Fibroblast of pulmonary artery (primary cell): ENCODE data around the gene SYT13.

Experiments used
- DNase-seq: peaks from one replicate; pipeline ENCODE4 v3.0.0-alpha.2; 2010; ENCODE audit warnings: low read depth
- H3K4me3 ChIP-seq: replicated peaks from 2 replicates; pipeline ENCODE4 v1.5.1; 2011; ENCODE audit warnings: low read depth, mild to moderate bottlenecking, control low read depth, low read length, moderate library complexity
- TF ChIP-seq, protein P1 (sequence below): IDR thresholded peaks from 2 replicates; pipeline ENCODE4 v1.5.1; 2011; ENCODE audit warnings: mild to moderate bottlenecking, control low read depth, low read length, inconsistent platforms; ENCODE audit errors: missing control alignments

Gene SYT13, protein sequence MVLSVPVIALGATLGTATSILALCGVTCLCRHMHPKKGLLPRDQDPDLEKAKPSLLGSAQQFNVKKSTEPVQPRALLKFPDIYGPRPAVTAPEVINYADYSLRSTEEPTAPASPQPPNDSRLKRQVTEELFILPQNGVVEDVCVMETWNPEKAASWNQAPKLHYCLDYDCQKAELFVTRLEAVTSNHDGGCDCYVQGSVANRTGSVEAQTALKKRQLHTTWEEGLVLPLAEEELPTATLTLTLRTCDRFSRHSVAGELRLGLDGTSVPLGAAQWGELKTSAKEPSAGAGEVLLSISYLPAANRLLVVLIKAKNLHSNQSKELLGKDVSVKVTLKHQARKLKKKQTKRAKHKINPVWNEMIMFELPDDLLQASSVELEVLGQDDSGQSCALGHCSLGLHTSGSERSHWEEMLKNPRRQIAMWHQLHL

DNA sequence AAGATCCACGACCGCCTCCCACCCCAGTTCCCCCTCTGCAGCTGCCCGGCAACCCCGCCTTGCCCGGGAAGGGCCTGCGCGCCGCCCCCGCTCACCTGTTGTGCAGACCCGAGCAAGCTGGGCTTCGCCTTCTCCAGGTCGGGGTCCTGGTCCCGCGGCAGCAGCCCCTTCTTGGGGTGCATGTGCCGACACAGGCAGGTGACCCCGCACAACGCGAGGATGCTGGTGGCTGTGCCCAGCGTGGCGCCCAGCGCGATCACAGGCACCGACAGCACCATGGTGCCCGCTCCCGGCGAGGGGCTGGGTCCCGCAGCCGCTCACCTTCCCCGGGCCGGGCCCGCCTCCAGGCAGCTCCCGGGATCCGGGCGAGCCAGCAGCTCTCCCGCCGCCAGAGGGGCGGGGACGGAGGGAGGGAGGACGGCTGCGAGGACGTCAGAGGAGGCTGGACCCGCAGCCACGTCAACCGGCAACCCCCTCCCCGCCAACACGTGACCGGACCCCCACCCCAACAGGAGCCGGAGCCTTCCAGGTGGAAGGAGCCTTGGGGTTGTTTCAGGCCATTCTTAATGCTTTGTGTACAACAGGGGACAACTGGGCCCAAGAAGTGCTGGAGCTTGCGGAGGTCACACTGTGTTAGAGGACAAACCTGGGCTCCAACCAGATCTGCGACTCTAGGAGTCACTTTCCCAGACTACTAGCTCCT, at the start of gene SYT13:
TSS of gene SYT13 (minus strand) at position 412 of the 703 bp plus-strand sequence. CDS start at position 278, 134 bp downstream.
- DNase-seq, result no peak
- no peak within 1 kb of the TSS for H3K4me3 ChIP-seq
- TF ChIP-seq, protein P1, sequence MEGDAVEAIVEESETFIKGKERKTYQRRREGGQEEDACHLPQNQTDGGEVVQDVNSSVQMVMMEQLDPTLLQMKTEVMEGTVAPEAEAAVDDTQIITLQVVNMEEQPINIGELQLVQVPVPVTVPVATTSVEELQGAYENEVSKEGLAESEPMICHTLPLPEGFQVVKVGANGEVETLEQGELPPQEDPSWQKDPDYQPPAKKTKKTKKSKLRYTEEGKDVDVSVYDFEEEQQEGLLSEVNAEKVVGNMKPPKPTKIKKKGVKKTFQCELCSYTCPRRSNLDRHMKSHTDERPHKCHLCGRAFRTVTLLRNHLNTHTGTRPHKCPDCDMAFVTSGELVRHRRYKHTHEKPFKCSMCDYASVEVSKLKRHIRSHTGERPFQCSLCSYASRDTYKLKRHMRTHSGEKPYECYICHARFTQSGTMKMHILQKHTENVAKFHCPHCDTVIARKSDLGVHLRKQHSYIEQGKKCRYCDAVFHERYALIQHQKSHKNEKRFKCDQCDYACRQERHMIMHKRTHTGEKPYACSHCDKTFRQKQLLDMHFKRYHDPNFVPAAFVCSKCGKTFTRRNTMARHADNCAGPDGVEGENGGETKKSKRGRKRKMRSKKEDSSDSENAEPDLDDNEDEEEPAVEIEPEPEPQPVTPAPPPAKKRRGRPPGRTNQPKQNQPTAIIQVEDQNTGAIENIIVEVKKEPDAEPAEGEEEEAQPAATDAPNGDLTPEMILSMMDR, result no peak

DNA sequence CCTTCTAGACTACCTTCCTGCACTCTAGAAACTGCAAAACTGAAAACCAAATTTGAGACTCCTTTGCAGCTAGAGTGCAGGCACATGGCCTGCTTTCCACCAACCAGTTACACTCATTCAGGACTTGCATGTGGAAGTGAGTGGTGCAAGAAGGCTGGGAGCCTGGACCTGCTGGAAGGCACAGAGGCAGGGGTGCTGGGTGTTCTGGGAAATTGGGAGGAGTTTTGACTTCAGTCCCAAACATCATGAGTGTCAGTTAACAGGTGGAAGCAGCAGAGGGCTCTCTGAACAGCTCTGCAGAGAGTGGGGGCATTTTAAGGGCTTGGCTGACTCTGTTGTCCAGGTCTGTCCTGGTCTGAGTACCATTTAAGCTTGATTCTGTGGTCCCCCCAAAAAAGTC, 49.3 kb upstream of the SYT13 start:
- no peak overlapping the region for H3K4me3 ChIP-seq
- DNase-seq, result no peak
- TF ChIP-seq, protein P1, result no peak

DNA sequence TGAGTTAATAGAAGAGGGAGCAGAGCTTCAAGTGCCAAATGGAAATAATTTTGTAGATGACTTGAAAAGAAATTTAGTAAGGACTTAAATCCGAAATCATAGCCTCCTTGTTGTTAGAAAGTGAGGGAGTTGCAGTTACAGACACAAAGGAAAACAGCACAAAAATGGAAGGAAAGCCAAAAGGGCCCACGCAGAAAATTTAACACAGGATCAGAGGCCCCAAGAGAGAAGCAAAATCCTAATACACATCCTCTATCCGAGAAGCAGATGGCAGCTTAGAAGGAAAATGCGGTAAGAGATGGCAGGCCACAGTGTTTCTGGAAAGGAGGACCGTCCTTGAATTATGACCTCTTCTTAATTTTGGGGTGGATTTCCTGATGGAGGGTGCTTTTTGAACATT, 48.7 kb upstream of the SYT13 start:
- no peak for DNase-seq
- TF ChIP-seq, protein P1, result no peak
- no peak overlapping the region for H3K4me3 ChIP-seq

DNA sequence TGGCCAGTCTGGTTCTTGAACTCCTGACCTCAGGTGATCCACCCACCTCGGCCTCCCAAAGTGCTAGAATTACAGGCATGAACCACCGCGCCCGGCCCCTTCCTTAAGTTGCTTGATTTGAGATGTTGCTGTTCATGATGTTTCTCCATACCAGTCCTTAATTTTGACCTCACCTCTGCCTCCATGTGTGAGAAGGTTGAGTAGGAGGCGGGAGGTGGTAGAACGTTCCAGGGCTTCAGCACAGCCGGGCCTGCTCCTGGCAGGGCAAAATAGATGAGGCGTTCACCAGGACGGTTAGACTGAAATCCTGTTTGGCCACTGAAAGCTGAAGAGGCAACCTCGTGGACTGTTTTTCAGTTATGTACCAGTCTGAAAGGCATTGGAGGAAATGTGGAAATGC, 48.3 kb upstream of the SYT13 start:
- no peak for DNase-seq
- no peak overlapping the region for H3K4me3 ChIP-seq
- TF ChIP-seq, protein P1, result no peak

DNA sequence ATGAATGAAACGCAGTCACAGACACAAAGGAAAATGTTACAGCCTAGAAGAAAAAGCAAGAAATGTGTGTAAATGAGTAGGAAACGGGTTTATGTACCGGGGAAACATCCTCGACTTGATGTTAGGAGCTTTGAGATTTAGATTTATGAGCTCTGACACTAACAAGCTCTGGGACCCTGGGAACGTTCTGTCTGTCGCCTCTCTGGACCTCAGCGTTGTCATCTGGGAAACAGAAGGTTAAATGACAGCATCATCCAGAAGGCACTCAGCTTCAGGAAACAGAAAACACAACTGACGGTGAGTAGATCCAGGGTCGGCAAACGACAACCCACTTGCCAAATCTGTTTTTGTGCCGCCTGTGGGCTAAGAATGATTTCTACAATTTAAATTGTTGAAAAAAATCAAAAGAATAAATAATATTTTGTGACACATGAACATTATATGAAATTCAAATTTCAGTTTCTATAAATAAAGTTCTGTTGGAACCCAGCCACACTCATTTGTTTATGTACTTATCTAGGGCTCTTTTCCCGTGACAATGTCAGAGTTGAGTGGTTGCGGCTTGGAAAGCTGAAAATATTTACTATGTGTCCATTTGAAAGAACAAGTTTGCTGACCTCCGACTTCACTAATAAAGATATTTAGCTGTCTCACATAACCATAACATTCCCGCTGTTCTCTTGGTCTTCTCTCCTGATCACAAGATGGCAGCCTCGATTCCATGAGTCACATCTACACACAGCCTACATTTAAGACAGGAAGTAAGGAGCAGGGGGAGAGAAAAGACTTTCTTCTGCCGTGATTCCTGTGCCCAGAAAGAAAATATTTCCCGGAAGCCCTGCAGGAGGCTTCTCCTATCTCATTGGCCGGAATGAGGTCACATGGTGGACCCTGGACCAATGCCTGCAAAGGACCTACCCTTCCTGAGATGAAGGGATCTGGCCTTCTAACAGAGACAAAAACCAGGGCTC, 47.1 kb upstream of the SYT13 start:
- H3K4me3 ChIP-seq, result peak overlapping the region; percentile 5
- TF ChIP-seq, protein P1, result no peak
- peak; percentile 73 for DNase-seq

DNA sequence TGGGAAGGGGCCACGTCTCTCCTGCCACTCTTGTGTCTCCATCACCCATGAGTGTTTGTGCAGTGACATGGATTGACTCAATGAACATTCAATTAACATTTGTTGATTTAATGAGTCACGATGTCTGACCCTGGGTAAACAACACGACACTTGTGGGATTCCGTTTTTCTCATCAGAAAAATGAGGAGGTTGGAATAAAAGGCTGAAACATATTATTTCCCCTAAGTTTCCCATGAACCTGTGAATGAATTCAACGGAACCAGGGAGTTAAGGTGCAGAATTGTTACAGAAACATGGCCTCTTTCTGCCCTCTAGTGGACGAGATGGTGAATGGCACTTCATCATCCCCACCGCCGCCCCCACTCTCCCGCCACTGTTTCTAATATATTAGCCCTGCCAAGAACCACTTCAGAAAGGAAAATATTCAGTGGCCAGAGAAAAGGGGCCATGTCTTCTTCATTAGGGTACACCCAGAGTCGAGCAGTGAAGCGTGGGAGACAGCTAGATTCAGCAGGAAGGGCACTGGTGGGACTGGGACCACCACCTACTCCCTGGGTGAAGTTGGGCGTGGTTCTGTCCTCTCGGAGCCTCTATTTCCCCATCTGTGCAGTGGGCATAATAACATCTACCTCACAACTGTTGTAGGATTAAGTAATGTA, 46.3 kb upstream of the SYT13 start:
- TF ChIP-seq, protein P1, result peak; percentile 59
- H3K4me3 ChIP-seq, result no peak overlapping the region
- peak; percentile 59 for DNase-seq
